Erythroblast (primary cell): ENCODE results near the gene PCDHB13.
"Not testable (repeated sequence)": the region's sequence is repeated elsewhere in the genome, so short reads cannot be mapped to it uniquely, and the experiment has no call there.

Source experiments
- DNase-seq, 2 experiments: peaks; one replicate each; lab custom pipeline; 2025; lab: John Stamatoyannopoulos, UW
- GATA1 ChIP-seq: IDR thresholded peaks from 2 replicates; pipeline ENCODE4 v1.6.1; 2011; ENCODE audit warnings: low read depth, mild to moderate bottlenecking, control low read depth, low read length, moderate library complexity
- POLR2A ChIP-seq: IDR thresholded peaks from 2 replicates; pipeline ENCODE4 v1.6.1; 2011; ENCODE audit warnings: mild to moderate bottlenecking, low read length

Gene PCDHB13

GRCh38 chr5:141192110-141192725, 21.5 kb upstream of the PCDHB13 start, which contains the start of gene PCDHB10:
PCDHB10 (plus strand) TSS chr5:141192353; CDS start chr5:141192553, 200 bp downstream.
- no peak for TF ChIP-seq GATA1
- no peak for TF ChIP-seq POLR2A
- DNase-seq: peak; percentile 1 to 40

- DNase-seq: not testable (repeated sequence)
Measured at GRCh38 chr5:141194332-141194731, 19.4 kb upstream of the PCDHB13 start.

- TF ChIP-seq POLR2A: no peak
- no peak for TF ChIP-seq GATA1
- no peak for DNase-seq
Measured at GRCh38 chr5:141196363-141196762, 17.4 kb upstream of the PCDHB13 start.

- TF ChIP-seq GATA1: no peak
- DNase-seq: no peak
Measured at GRCh38 chr5:141199359-141200235, 14.1 kb upstream of the PCDHB13 start, which contains the start of gene PCDHB11. PCDHB11 (plus strand) TSS chr5:141199627; CDS start chr5:141199775, 148 bp downstream.

- not testable (repeated sequence) for DNase-seq
Measured at GRCh38 chr5:141201126-141201525, 12.6 kb upstream of the PCDHB13 start.

- not testable (repeated sequence) for DNase-seq
Measured at GRCh38 chr5:141201646-141202045, 12.1 kb upstream of the PCDHB13 start.

- DNase-seq: no peak
- TF ChIP-seq GATA1: no peak
- no peak for TF ChIP-seq POLR2A
Measured at GRCh38 chr5:141208478-141208877, 5.2 kb upstream of the PCDHB13 start, which contains the start of gene PCDHB12. PCDHB12 (plus strand) TSS chr5:141208719; CDS start chr5:141208908, 189 bp downstream.

- DNase-seq: not testable (repeated sequence)
Measured at GRCh38 chr5:141210281-141210680, 3.4 kb upstream of the PCDHB13 start.

- not testable (repeated sequence) for DNase-seq
Measured at GRCh38 chr5:141210849-141211248, 2.9 kb upstream of the PCDHB13 start.

GRCh38 chr5:141214583-141214982, 864 bp downstream of the PCDHB13 start:
- DNase-seq: not testable (repeated sequence)

- DNase-seq: not testable (repeated sequence)
Measured at GRCh38 chr5:141215504-141215903, 1.8 kb downstream of the PCDHB13 start.

GRCh38 chr5:141216035-141216434, 2.3 kb downstream of the PCDHB13 start:
- not testable (repeated sequence) for DNase-seq

GRCh38 chr5:141223112-141223783, 9.5 kb downstream of the PCDHB13 start, which contains the start of gene PCDHB14:
PCDHB14 (plus strand) TSS chr5:141223343; CDS start chr5:141223506, 163 bp downstream.
- DNase-seq: peak in 1 of 2 experiments; percentile 1
- TF ChIP-seq GATA1: no peak
- no peak for TF ChIP-seq POLR2A

GRCh38 chr5:141224844-141225243, 11.1 kb downstream of the PCDHB13 start:
- not testable (repeated sequence) for DNase-seq

GRCh38 chr5:141225421-141225820, 11.7 kb downstream of the PCDHB13 start:
- not testable (repeated sequence) for DNase-seq
